Measurements from ENCODE around the gene DDX55. TPM values are rescaled to one million over a fixed set of nuclear protein-coding genes. Genes with fewer than 3 reads are reported as not detected.

The DDX55 gene
- total RNA-seq, 1 experiment from 2014 or later, result 42.5 TPM

Other genes starting within 250 kb of the DDX55 start
- gene SBNO1, start 237.3 kb upstream of the DDX55 start, total RNA-seq (2014; rRNA removed; shearing (Covaris generic)), result 27.0 and 29.7 TPM in 2 replicates
- 32.3 and 35.6 TPM in 2 replicates for gene KMT5A, start 218.0 kb upstream of the DDX55 start, total RNA-seq (2014; rRNA removed; shearing (Covaris generic))
- gene RILPL2, start 165.4 kb upstream of the DDX55 start, total RNA-seq (2014; rRNA removed; shearing (Covaris generic)), result 2.3 and 2.7 TPM in 2 replicates
- gene SNRNP35, start 144.0 kb upstream of the DDX55 start, total RNA-seq (2014; rRNA removed; shearing (Covaris generic)), result 6.4 and 21.5 TPM in 2 replicates
- 6.2 and 8.1 TPM in 2 replicates for gene RILPL1, start 68.4 kb upstream of the DDX55 start, total RNA-seq (2014; rRNA removed; shearing (Covaris generic))
- 308 and 311 TPM in 2 replicates for gene TMED2, start 17.5 kb upstream of the DDX55 start, total RNA-seq (2014; rRNA removed; shearing (Covaris generic))
- 160 and 315 TPM in 2 replicates for gene EIF2B1, start 31.6 kb downstream of the DDX55 start, total RNA-seq (2014; rRNA removed; shearing (Covaris generic))
- 59.7 and 83.3 TPM in 2 replicates for gene GTF2H3, start 31.7 kb downstream of the DDX55 start, total RNA-seq (2014; rRNA removed; shearing (Covaris generic))
- 8.2 TPM in 2 replicates for gene TCTN2, start 69.0 kb downstream of the DDX55 start, total RNA-seq (2014; rRNA removed; shearing (Covaris generic))
- gene ATP6V0A2, start 110.3 kb downstream of the DDX55 start, total RNA-seq (2014; rRNA removed; shearing (Covaris generic)), result 30.9 and 36.5 TPM in 2 replicates
- 0.06 TPM in 1 of 2 replicates, not detected in the other for gene DNAH10, start 160.2 kb downstream of the DDX55 start, total RNA-seq (2014; rRNA removed; shearing (Covaris generic))